GM12878 (cell line): ENCODE measurements around the gene PSMC3.

Source experiments
- ASH2L ChIP-seq: fragments of 300-600, 200-600 bp; sonication (generic); IDR thresholded peaks from 2 replicates; pipeline ENCODE4 v1.6.1; 2017; ENCODE audit warnings: low read depth, mild to moderate bottlenecking, borderline replicate concordance
- BHLHE40 ChIP-seq, 2 experiments: fragments of 450-650 bp in 1 of 2; IDR thresholded peaks; 2 replicates each; pipeline ENCODE4 v1.6.1; 2011 to 2017; ENCODE audit warnings: low read depth in 2 of 2, borderline replicate concordance in 1 of 2, improper control_type of control experiment in 1 of 2, low read length in 1 of 2, mild to moderate bottlenecking in 1 of 2
- CTCF ChIP-seq, 3 experiments: IDR thresholded peaks in 2 of 3; conservative IDR thresholded peaks in 1 of 3; 2 replicates each; pipeline ENCODE4 v1.5.1; 2011; ENCODE audit warnings: low read depth in 3 of 3, low read length in 3 of 3, mild to moderate bottlenecking in 3 of 3, control low read depth in 2 of 3, moderate library complexity in 2 of 3, inconsistent platforms in 1 of 3, mixed read lengths in 1 of 3; ENCODE audit not compliant: control insufficient read depth in 2 of 3, insufficient read depth in 1 of 3; ENCODE audit errors: extremely low read depth in 1 of 3
- JUND ChIP-seq: IDR thresholded peaks from 2 replicates; pipeline ENCODE4 v1.6.1; 2012; ENCODE audit warnings: low read depth, mild to moderate bottlenecking, low read length, improper control_type of control experiment, moderate library complexity
- PBX3 ChIP-seq: IDR thresholded peaks from 2 replicates; pipeline ENCODE4 v1.6.1; 2011; ENCODE audit warnings: mild to moderate bottlenecking, low read depth, low read length, moderate library complexity; ENCODE audit not compliant: insufficient replicate concordance
- POLR2A ChIP-seq: IDR thresholded peaks from 2 replicates; pipeline ENCODE4 v1.6.1; 2011; ENCODE audit warnings: low read depth, mild to moderate bottlenecking, low read length
- RAD21 ChIP-seq: IDR thresholded peaks from 2 replicates; pipeline ENCODE4 v1.6.1; 2011; ENCODE audit warnings: mild to moderate bottlenecking, low read depth, low read length, moderate library complexity; ENCODE audit not compliant: insufficient read depth
- SIN3A ChIP-seq: IDR thresholded peaks from 2 replicates; pipeline ENCODE4 v1.6.1; 2012; ENCODE audit warnings: low read depth, low read length, improper control_type of control experiment
- STAT1 ChIP-seq: fragments of 450-650 bp; conservative IDR thresholded peaks from 2 replicates; pipeline ENCODE4 v1.6.1; 2014; ENCODE audit warnings: antibody characterized with exemption, mild to moderate bottlenecking
- ZNF274 ChIP-seq: IDR thresholded peaks from one replicate; pipeline ENCODE4 v1.8.0; 2011; ENCODE audit not compliant: insufficient read length, insufficient read depth
- ZNF592 ChIP-seq: fragments of 450-650 bp; IDR thresholded peaks from 2 replicates; pipeline ENCODE4 v1.6.1; 2017; ENCODE audit warnings: mild to moderate bottlenecking, moderate library complexity
- TF ChIP-seq, protein P1 (sequence below): fragments of 450-650 bp; formaldehyde crosslinking; IDR thresholded peaks from 2 replicates; pipeline ENCODE4 v1.4.0; 2022; ENCODE audit warnings: mild to moderate bottlenecking, moderate library complexity
- TF ChIP-seq, protein P2 (sequence below): fragments of 450-650 bp; IDR thresholded peaks from 2 replicates; pipeline ENCODE4 v1.6.1; 2017; ENCODE audit warnings: antibody characterized with exemption, mild to moderate bottlenecking, moderate library complexity

- TF ChIP-seq ZNF592 (no peak), POLR2A (no peak), STAT1 (no peak), CTCF (IDR thresholded peaks at IDR 0.05 in 2 of 3, conservative IDR thresholded peaks at IDR 0.05 in 1 of 3; ENCODE audit: control insufficient read depth in 2 of 3, extremely low read depth in 1 of 3, insufficient read depth in 1 of 3, low read depth in 3 of 3, low read length in 3 of 3) (no peak), BHLHE40 (IDR thresholded peaks at IDR 0.05; ENCODE audit: borderline replicate concordance in 1 of 2, low read depth in 2 of 2, low read length in 1 of 2) (no peak), PBX3 (no peak), ZNF274 (no peak), ASH2L (no peak), SIN3A (no peak), RAD21 (no peak), JUND (no peak)
- TF ChIP-seq, protein P1, sequence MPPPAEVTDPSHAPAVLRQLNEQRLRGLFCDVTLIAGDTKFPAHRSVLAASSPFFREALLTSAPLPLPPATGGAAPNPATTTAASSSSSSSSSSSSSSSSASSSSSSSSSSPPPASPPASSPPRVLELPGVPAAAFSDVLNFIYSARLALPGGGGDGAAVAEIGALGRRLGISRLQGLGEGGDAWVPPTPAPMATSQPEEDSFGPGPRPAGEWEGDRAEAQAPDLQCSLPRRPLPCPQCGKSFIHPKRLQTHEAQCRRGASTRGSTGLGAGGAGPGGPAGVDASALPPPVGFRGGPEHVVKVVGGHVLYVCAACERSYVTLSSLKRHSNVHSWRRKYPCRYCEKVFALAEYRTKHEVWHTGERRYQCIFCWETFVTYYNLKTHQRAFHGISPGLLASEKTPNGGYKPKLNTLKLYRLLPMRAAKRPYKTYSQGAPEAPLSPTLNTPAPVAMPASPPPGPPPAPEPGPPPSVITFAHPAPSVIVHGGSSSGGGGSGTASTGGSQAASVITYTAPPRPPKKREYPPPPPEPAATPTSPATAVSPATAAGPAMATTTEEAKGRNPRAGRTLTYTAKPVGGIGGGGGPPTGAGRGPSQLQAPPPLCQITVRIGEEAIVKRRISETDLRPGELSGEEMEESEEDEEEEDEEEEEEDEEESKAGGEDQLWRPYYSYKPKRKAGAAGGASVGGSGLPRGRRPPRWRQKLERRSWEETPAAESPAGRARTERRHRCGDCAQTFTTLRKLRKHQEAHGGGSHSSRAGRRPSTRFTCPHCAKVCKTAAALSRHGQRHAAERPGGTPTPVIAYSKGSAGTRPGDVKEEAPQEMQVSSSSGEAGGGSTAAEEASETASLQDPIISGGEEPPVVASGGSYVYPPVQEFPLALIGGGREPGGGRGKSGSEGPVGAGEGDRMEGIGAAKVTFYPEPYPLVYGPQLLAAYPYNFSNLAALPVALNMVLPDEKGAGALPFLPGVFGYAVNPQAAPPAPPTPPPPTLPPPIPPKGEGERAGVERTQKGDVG (CRISPR knock-in tag), result no peak
- TF ChIP-seq, protein P2, sequence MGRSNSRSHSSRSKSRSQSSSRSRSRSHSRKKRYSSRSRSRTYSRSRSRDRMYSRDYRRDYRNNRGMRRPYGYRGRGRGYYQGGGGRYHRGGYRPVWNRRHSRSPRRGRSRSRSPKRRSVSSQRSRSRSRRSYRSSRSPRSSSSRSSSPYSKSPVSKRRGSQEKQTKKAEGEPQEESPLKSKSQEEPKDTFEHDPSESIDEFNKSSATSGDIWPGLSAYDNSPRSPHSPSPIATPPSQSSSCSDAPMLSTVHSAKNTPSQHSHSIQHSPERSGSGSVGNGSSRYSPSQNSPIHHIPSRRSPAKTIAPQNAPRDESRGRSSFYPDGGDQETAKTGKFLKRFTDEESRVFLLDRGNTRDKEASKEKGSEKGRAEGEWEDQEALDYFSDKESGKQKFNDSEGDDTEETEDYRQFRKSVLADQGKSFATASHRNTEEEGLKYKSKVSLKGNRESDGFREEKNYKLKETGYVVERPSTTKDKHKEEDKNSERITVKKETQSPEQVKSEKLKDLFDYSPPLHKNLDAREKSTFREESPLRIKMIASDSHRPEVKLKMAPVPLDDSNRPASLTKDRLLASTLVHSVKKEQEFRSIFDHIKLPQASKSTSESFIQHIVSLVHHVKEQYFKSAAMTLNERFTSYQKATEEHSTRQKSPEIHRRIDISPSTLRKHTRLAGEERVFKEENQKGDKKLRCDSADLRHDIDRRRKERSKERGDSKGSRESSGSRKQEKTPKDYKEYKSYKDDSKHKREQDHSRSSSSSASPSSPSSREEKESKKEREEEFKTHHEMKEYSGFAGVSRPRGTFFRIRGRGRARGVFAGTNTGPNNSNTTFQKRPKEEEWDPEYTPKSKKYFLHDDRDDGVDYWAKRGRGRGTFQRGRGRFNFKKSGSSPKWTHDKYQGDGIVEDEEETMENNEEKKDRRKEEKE, result no peak
These were observed 51.6 kb downstream of the PSMC3 start for GRCh38 chr11:47374720-47375019.
